ENCODE data around the gene PTPRN2.
"Not testable (repeated sequence)": the region's sequence is repeated elsewhere in the genome, so short reads cannot be mapped to it uniquely, and the experiment has no call there.

Gene PTPRN2

GRCh38 chr7:158587162-158588084, at the start of gene PTPRN2:
Gene PTPRN2 (minus strand): TSS chr7:158587823.
- DNase-seq, result peak in 1 of 2 experiments; percentile 12

DNA sequence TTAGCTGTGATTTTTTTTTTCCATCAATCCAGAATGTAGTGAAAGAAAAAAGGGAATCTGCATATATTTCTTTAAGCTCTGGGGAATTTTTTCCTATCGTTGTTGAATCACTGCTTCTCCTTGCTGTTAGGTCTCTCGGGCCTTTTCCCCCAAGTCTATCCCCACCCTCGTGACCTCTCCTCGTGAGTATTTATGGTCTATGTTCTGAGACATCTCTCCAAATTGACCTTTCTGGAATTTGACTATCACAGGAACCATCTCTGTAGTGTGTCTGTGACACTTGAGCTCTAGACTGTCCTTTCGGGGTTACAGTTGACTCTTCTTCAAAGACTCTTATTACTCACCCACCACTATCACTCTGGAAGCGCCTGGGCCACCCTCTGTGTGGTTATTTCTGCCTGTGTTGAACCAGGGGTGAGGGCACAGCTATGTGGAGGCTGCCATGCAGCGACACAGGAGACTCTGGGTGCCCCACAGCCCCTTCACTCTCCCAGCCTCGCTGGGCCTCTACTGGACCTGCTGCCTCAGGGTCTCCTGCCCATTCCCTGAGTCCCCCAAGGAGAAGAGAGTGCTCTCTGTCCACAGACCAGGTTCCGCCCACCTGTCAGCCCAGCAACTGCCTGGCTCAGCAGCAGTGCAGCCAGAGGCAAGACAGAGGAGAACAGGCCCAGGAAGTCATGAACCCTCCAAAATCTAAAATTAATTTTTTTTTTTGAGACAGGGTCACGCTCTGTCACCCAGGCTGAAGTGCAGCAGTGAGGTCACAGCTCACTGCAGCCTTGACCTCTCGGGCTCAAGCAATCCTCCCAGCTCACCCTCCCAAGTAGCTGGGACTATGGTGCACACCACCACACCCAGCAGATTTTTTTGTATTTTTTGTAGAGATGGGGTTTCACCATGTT, 45.7 kb upstream of the PTPRN2 start:
- no peak for DNase-seq

GRCh38 chr7:158631574-158632195, 44.1 kb upstream of the PTPRN2 start:
- DNase-seq, result no peak

DNA sequence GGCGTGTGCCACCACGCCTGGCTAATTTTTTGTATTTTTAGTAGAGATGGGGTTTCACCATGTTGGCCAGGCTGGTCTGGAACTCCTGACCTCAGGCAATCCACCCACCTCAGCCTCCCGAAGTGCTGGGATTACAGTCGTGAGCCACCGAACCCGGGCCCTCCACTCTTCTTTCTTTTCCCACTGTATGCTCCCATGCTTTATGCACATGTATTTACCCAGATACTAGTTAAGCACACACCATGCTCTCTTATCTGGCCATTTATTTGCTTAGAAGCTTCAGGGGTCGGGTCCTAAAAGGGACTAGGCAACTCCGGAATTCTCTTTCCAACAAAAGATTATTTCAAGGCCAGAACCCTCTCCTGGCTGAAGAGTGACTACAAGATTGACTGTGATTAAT, 38.7 kb upstream of the PTPRN2 start:
- not testable (repeated sequence) for DNase-seq

DNA sequence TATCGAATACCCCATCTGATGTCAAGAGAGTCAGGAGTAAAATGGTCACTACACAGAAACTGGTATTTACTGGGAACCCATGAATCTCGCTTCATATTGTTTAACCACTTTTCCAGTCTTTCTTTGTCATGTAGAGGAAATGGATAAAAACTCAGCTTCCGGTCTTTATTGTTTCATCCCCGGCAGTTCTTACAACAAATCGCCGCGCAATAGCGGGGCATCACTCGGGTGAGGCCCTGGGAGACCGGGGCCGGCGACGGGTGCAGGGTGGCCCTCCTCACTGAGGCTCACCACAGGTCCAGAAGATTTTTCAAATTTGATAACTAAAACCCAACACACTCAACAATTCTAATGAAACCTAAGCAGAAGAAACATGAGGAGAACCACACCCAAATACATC, 35.6 kb upstream of the PTPRN2 start:
- no peak for DNase-seq

DNA sequence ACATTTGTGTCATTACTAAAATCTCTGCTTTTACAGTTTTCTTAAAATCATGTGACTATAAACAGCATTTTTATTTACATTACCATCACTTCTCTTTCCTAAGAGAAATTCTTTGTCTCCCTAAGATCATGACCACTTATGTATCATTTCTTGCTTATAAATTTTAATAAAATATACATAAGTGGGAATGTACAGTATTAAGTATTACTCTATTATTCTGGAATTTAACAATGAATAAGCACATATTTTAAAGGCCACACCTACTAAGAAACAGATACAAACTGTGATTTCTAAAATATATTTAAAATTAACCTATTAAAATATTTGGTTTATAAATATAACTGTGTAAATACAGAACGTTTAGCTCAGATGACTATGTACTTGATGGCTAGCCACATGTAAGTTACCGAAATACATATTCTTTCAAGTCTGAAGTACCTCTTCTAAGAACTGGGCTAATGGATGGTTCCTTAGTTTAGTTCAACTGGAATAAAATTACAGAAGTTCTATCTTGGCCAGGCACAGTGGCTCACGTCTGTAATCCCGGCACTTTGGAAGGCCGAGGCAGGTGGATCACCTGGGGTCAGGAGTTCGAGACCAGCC, 33.3 kb upstream of the PTPRN2 start:
- DNase-seq, result no peak

- no peak for DNase-seq
Measured at GRCh38 chr7:158620418-158620817, 32.8 kb upstream of the PTPRN2 start.

DNA sequence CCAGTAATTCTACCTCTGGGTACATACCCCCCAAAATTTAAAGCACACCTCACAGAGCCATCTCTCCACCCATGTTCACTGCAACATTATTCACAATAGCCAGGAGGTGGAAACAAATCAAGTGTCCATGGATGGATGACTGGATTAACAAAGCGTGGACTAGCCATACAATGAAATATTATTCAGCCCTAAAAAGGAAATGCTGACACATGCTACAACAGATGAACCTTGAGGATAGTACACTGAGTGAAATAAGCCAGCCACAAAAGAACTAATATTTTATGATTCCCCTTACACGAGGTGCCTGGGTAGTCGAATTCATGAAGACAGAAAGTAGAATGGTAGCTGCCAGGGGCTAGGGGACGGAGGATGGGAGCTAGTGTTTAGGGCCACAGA, 31.1 kb upstream of the PTPRN2 start:
- DNase-seq, result no peak

GRCh38 chr7:158617737-158618128, 30.1 kb upstream of the PTPRN2 start:
- no peak for DNase-seq

- DNase-seq, result no peak
Measured at GRCh38 chr7:158616050-158616449, 28.4 kb upstream of the PTPRN2 start.

DNA sequence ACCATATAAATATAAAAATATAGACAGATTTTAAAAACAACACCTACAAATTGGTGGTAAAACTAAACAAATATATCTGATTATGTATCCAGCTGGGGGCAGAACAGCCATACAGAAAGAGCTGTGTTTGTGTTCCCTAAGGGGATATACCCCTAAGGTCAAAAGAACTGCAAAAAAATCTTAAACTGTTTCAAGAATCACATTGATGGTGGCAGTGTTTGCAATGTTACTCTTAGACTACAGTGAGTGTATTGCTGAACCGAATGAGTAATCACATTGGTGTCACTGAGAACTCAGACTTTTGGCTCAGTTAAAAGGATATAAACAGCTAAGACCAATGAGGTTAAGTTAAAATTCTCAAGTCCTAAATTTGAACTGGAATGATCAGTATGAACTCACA, 27.1 kb upstream of the PTPRN2 start:
- no peak for DNase-seq

DNA sequence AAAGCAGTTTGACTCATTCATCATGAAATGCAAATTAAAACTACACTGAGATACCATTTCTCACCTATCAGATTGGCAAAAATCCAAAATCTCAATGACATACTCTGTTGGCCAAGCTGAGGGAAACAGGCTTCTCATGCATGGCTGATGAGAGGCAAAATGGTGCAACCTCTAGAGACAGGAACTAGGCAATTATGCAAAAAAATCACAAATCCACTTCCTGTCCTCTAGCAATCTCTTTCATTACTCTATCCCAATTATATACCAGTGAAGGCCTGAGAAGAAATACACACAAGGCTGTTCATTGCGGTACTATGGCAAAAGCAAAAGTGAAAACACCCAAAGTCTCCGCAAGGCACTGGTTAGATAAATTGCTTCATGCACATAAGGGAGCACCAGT, 25.9 kb upstream of the PTPRN2 start:
- no peak for DNase-seq

DNA sequence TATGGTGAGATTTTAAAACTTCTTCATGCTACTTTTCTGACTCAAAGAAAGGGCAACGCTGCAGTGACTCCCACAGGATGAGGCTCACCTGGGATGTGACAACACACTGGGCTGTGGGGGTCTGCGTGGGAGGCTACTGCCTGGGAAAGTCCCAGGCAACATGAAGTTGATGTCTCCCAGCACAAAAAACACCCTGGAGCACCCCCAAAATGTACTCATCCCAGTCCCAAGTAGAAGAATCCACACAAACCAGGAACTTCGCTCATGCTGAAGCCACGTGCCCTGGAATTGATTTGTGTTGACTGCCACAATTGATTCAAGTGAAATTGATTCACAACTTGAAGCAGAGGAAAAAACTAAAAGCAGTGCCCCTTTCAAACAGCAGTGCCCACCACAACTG, 24.9 kb upstream of the PTPRN2 start:
- DNase-seq, result no peak

DNA sequence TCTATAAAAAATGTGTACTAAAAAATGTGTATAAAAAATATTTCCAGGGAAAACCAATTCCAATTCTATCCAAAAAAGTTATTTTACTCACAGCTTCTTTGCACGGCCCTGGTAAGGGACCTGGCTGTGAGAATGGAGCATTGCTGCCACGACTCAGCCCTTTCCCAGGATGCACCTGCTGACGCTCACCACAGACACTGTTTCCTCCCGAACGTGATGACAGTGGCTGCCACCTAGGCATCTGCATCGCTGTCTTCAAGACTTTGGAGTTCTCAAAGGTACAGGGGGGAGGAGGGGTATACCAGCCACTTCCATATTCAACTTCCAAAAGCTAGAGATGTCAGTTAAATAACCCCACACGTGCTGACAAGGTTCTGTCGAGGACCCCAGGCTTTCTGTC, 23.9 kb upstream of the PTPRN2 start:
- no peak for DNase-seq

GRCh38 chr7:158609313-158609974, 21.8 kb upstream of the PTPRN2 start:
- DNase-seq, result no peak

GRCh38 chr7:158607563-158607962, 19.9 kb upstream of the PTPRN2 start:
- no peak for DNase-seq

- no peak for DNase-seq
Measured at GRCh38 chr7:158606671-158607424, 19.2 kb upstream of the PTPRN2 start.

DNA sequence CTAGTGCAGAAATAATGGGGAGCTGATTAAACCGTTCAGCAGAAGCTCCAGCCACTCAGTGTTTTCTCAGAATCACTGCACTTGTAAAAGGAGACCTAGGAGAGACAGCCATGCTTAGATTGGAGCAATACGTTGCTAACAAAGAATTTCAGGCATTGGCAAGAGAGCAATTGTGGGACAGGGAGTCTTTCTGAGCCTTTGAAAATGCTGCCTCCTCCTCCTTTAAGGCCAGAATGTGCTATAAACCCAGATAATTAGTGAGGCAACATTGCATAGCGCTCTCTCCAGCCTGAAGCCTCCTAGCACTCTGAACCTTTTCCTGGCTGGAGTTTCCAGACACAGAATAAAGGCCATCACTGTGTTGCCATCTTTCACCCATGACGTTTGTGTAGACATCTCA, 18.5 kb upstream of the PTPRN2 start:
- no peak for DNase-seq

- no peak for DNase-seq
Measured at GRCh38 chr7:158603773-158604755, 16.4 kb upstream of the PTPRN2 start.
